Chondrocyte (in vitro differentiated cells): ENCODE data around the gene CETP. TPM values are rescaled to one million over a fixed set of nuclear protein-coding genes. Genes with fewer than 3 reads are reported as not detected.

Experiments used
- DNase-seq: peaks from one replicate; pipeline ENCODE4 v3.0.0; 2021; ENCODE audit warnings: mixed read lengths, low spot score
- H3K27ac Mint-ChIP-seq: one replicate; pipeline ENCODE4 v1.8.0; 2021; ENCODE audit warnings: mild to moderate bottlenecking, moderate library complexity, mixed read lengths; ENCODE audit not compliant: unreplicated experiment
- H3K27me3 Mint-ChIP-seq: 2 replicates; pipeline ENCODE4 v1.8.0; 2021; ENCODE audit warnings: low read depth, mixed read lengths
- H3K36me3 Mint-ChIP-seq: 2 replicates; pipeline ENCODE4 v1.8.0; 2021; ENCODE audit warnings: low read depth, mixed read lengths
- H3K4me1 Mint-ChIP-seq: 2 replicates; pipeline ENCODE4 v1.8.0; 2021; ENCODE audit warnings: low read depth, mild to moderate bottlenecking, mixed read lengths
- H3K4me3 Mint-ChIP-seq: one replicate; pipeline ENCODE4 v1.8.0; 2021; ENCODE audit warnings: mild to moderate bottlenecking, moderate library complexity, mixed read lengths; ENCODE audit not compliant: unreplicated experiment
- H3K9me3 Mint-ChIP-seq: 2 replicates; pipeline ENCODE4 v1.8.0; 2021; ENCODE audit warnings: low read depth, mixed read lengths
- total RNA-seq: library from RNA; stranded (reverse); gene quantifications from 3 replicates; pipeline ENCODE4 v1.2.1, GENCODE V29; 2021
- TF ChIP-seq, protein P1 (sequence below): fragments of 200-600 bp; sonication (generic); IDR thresholded peaks from 2 replicates; pipeline ENCODE4 v1.5.0; 2021; ENCODE audit warnings: antibody characterized with exemption, mild to moderate bottlenecking, moderate library complexity

Gene CETP
- total RNA-seq, 1 donor from 2014 or later, result not detected

DNA sequence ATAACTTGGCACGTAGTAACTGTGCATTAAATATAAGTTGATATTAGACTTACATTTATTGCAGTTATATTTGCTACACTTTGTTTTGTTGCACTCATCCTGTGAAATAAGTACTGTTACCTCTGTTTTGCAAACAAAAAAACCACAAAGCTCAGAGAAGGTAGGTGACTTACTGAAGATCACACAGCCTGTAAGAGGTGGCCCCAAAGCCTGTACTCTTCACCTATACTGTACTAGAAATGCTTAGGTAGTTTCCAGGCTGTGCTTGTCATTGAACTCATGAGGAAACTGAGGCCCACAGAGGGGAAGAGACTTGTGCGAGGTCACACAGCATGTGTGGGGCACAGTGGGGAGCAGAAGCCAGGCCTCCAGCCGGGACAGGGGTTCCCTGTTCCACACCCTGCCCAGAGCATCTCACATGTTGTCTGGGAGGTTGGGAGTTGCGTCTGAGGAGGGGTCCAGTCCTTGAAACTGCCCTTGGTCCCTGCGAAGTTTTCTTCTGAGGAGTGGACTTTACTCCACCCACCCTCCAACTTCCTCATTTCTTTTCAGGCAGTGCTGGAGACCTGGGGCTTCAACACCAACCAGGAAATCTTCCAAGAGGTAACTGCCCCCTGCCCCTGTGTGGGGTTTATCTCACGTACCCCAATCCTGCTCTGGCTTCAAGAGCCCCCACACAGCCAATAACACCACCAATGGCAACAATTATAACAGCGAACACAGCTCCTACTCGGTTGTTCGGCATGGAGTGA lies 13.0 kb downstream of the CETP start:
- Mint-ChIP-seq H3K27me3 (peaks cover 6% of the 10 kb centered on the region), H3K36me3 (peaks cover 1% of the 10 kb centered on the region), H3K27ac (no peak overlapping the region), H3K9me3 (no peaks in the 10 kb centered on the region), H3K4me3 (no peak overlapping the region), H3K4me1 (no peaks in the 10 kb centered on the region)
- TF ChIP-seq, protein P1, sequence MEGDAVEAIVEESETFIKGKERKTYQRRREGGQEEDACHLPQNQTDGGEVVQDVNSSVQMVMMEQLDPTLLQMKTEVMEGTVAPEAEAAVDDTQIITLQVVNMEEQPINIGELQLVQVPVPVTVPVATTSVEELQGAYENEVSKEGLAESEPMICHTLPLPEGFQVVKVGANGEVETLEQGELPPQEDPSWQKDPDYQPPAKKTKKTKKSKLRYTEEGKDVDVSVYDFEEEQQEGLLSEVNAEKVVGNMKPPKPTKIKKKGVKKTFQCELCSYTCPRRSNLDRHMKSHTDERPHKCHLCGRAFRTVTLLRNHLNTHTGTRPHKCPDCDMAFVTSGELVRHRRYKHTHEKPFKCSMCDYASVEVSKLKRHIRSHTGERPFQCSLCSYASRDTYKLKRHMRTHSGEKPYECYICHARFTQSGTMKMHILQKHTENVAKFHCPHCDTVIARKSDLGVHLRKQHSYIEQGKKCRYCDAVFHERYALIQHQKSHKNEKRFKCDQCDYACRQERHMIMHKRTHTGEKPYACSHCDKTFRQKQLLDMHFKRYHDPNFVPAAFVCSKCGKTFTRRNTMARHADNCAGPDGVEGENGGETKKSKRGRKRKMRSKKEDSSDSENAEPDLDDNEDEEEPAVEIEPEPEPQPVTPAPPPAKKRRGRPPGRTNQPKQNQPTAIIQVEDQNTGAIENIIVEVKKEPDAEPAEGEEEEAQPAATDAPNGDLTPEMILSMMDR, result no peak
- no peak for DNase-seq

DNA sequence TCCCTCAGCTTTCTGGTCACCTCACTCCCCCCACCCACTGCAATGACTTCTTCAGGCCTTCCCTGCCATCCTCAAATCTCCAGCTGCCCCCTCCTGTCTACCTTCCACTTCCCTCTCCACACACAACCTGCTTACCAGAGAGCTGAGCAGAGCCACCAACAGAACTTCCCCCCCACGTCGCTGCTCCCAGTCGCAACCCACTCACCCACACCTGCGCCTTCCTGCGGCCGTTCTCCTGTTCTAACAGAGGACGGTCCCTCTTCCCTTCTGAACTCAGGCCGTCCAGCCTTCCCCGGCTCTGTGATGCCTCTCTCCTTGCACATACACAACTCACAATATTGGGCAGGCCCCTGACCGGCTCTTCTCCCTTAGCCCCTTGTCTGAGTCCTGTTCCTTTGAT lies 14.0 kb downstream of the CETP start:
- Mint-ChIP-seq H3K4me3 (no peak overlapping the region), H3K27ac (no peak overlapping the region), H3K36me3 (peaks cover 1% of the 10 kb centered on the region), H3K27me3 (peaks cover 6% of the 10 kb centered on the region), H3K4me1 (no peaks in the 10 kb centered on the region), H3K9me3 (no peaks in the 10 kb centered on the region)
- no peak for DNase-seq
- TF ChIP-seq, protein P1, result no peak

DNA sequence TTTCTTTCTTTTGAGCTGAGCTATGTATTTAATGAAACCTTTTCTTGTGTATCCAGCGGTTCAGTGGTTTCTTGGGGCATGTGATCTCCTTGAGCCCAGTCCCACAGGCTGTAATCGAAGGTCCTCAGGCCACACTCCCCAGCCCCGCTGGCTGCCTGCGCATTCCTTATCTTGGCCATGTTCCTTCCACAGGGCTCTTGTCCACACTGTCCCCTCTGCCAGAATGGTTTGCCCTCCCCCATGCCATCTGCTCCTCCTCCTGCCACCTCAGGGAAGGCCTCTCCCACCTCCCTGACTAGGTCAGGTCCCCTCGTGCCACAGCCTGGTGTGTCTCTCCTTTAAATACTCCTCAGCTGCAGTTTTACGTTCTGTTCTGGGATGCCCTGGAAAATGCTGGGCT lies 15.5 kb downstream of the CETP start:
- H3K9me3 Mint-ChIP-seq, result no peaks in the 10 kb centered on the region
- TF ChIP-seq, protein P1, result no peak
- H3K27me3 Mint-ChIP-seq, result peaks cover 4% of the 10 kb centered on the region
- no peak overlapping the region for H3K27ac Mint-ChIP-seq
- H3K4me3 Mint-ChIP-seq, result no peak overlapping the region
- DNase-seq, result no peak
- peaks cover 1% of the 10 kb centered on the region for H3K36me3 Mint-ChIP-seq
- H3K4me1 Mint-ChIP-seq, result no peaks in the 10 kb centered on the region

DNA sequence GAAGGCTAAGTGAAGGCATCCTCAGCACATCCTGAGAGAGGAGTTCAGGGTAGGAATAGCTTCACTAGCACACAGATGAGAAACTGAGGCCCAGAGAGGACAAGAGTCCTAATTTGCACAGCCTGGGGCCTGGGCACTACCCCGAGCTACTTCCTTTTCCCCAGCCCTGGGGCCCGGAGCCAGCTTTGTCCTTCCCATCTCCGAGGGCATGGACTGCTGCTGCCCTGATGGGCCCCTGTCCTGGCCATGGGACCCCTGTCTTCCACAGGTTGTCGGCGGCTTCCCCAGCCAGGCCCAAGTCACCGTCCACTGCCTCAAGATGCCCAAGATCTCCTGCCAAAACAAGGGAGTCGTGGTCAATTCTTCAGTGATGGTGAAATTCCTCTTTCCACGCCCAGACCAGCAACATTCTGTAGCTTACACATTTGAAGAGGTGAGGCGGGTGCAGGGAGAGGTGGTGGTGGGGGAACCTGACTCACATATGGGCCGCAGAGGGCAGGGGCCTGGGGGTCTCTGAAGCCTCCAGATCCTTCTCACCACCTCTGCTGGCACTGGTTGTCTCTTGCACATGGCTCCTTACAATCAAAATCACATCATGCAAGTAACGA lies 16.2 kb downstream of the CETP start:
- H3K9me3 Mint-ChIP-seq, result no peaks in the 10 kb centered on the region
- TF ChIP-seq, protein P1, result no peak
- H3K27ac Mint-ChIP-seq, result no peak overlapping the region
- peaks cover 4% of the 10 kb centered on the region for H3K27me3 Mint-ChIP-seq
- H3K4me3 Mint-ChIP-seq, result no peak overlapping the region
- DNase-seq, result no peak
- no peaks in the 10 kb centered on the region for H3K4me1 Mint-ChIP-seq
- peaks cover 1% of the 10 kb centered on the region for H3K36me3 Mint-ChIP-seq

DNA sequence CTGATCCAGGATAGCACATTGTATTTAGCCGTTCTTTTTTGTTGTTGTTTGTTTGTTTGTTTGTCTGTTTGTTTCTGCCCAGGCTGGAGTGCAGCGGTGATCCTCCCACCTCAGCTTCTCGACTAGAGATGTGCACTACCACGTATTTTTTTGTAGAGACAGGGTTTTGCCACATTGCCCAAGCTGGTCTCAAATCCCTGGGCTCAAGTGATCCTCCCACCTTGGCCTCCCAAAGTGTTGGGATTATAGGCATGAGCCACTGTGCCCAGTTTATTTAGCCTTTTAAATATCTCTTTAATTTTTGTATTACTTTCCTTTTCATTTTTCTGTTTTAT lies 18.4 kb downstream of the CETP start:
- Mint-ChIP-seq H3K9me3 (no peaks in the 10 kb centered on the region), H3K27me3 (peaks cover 4% of the 10 kb centered on the region), H3K4me1 (peaks cover 7% of the 10 kb centered on the region), H3K27ac (no peak overlapping the region), H3K4me3 (no peak overlapping the region), H3K36me3 (peaks cover 1% of the 10 kb centered on the region)
- TF ChIP-seq, protein P1, result no peak
- no peak for DNase-seq
